Stimulated activated CD8-positive, alpha-beta memory T cell treated with anti-CD3 and anti-CD28 coated beads, Interleukin-4, amount 100 ng/mL, for 24 hours (primary cell): ENCODE measurements around the gene C1S.
"Not testable (repeated sequence)": the region's sequence is repeated elsewhere in the genome, so short reads cannot be mapped to it uniquely, and the experiment has no call there.

Experiments used
- DNase-seq: peaks from one replicate; pipeline ENCODE4 v3.0.0-alpha.2; 2020; ENCODE audit warnings: low read depth

Gene C1S

GRCh38 chr12:7046383-7047105 is 14.0 kb upstream of the C1S start:
- no peak for DNase-seq

DNA sequence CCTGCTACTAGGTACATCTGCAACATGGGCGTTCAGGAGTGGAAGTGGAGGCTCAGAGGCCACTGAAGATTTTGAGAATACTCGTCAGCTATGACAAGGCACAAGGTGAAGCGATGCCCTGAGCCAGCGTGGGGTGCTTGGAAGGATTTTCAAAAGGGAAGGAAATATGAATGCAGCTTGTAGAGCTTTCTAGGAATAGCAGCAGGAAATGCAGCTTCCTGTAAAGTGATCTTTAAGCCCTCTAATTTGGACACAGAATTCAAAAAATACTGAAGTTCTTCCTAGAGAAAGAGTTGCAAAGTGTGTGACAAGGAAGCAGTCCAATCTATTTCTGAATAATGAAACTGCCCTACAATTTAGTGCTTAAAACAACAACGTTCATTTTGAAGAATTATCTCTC is 13.2 kb upstream of the C1S start:
- no peak for DNase-seq

DNA sequence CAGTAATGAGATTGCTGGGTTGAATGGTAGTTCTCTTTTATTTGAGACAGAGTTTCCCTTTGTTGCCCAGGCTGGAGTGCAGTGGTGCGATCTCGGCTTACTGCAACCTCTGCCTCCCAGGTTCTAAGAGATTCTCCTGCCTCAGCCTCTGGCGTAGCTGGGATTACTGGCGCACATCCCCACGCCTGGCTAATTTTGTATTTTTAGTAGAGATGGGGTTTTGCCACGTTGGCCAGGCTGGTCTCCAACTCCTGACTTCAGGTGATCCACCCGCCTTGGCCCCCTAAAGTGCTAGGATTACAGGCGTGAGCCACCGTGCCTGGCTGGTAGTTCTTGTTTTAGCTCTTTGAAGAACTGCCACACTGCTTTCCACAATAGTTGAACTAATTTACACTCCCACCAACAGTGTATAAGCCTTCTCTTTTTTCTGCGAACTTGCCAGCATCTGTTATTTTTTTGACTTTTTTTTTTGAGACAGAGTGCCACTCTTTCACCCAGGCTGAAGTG is 11.0 kb upstream of the C1S start:
- not testable (repeated sequence) for DNase-seq

DNA sequence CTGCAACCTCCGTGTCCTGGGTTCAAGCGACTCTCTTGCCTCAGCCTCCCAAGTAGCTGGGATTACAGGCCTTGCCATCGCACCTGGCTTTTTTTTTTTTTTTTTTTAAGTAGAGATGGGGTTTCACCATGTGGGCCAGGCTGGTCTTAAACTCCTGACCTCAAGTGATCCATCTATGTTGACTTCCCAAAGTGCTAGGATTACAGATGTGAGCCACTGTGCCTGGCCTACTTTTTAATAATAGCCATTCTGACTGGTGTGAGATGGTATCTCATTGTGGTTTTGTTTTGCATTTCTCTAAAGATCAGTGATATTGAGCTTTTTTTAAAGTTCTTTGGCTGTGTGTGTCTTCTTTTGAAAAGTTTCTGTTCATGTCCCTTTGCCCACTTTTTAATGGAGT is 10.5 kb upstream of the C1S start:
- not testable (repeated sequence) for DNase-seq

GRCh38 chr12:7054925-7055324 is 5.6 kb upstream of the C1S start:
- DNase-seq: no peak

DNA sequence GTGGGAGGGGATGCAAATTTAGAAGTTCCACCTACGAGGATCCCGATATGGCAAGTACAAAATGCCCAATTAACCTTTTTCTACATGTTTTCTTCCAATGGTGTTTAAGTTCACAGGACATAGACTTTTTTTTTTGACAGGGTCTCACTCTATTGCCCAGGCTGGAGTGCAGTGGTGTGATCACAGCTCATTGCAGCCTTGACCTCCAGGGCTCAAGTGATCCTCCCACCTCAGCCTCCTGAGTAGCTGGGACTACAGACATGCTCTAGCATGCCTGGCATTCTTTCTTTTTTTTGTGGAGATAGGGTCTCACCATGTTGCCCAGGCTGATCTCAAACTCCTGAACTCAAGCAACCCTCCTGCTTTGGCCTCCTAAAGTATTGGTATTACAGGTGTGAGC is 4.8 kb upstream of the C1S start:
- not testable (repeated sequence) for DNase-seq

- no peak for DNase-seq
Measured at GRCh38 chr12:7058163-7058845, 2.2 kb upstream of the C1S start.

DNA sequence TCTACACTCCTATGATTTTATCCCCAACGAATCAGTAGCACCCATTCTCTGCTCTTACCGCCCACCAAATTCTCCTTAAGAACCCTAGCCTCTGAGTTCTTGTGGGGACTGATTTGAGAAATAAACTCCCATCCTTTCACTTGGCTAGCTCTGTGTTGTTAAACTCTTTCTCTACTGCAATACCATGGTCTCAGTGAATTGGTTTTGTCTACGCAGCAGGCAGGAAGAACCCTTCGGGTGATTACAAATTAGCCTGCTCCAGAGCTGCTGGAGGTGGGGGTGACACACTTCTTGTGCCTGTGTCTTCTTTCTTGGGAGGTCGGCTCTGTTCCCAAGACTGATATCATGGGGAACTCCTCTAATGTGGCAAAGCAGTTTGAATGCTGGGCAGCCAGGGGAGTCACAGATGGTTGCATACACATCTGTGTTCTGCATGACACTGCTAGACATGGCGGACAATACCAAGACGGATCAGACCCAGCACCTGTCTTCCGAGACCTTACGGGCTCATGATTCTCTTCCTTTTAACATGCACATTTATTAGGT is 1.6 kb upstream of the C1S start:
- DNase-seq: no peak

DNA sequence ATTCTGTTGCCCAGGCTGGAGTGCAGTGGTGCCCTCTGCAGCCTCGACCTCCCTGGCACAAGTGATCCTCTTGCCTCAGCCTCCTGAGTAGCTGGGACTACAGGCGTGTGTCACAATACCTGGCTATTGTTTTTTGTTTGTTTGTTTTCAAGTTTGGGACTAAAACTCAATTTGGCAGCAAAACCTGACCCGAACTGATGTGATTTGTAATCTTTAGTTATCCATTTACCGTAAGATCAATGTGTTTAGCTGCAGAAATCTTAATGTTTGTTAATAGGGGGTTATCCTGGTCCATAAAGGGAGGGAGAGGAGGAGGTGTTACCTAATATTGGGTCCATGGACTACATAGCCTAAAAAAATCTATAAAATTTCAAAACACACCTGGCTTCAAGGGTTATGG is 738 bp upstream of the C1S start:
- no peak for DNase-seq

GRCh38 chr12:7061138-7061537 is 620 bp downstream of the C1S start:
- no peak for DNase-seq

DNA sequence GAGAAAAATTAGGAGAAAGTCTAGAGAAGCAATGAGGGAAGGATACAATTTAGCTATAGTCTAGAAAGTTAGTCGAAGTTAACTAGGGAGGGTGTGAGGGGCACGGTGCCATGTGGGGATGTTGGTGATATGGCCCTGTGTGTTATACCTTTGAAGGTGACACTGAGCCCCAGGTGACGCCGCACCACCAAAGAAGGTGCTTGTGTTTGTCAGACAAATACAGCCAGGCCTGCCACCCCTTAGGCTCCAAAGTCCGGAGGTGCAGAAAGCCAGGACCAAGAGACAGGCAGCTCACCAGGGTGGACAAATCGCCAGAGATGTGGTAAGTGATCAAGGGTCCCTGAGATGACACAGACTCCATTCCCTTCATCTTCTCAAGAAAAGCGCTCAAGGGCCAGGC is 1.1 kb downstream of the C1S start:
- DNase-seq: no peak

- DNase-seq: no peak
Measured at GRCh38 chr12:7064516-7064915, 4.0 kb downstream of the C1S start.

GRCh38 chr12:7065073-7065623 is 4.6 kb downstream of the C1S start:
- no peak for DNase-seq

GRCh38 chr12:7066596-7066995 is 6.1 kb downstream of the C1S start:
- DNase-seq: no peak

- DNase-seq: no peak
Measured at GRCh38 chr12:7067096-7067495, 6.6 kb downstream of the C1S start.

DNA sequence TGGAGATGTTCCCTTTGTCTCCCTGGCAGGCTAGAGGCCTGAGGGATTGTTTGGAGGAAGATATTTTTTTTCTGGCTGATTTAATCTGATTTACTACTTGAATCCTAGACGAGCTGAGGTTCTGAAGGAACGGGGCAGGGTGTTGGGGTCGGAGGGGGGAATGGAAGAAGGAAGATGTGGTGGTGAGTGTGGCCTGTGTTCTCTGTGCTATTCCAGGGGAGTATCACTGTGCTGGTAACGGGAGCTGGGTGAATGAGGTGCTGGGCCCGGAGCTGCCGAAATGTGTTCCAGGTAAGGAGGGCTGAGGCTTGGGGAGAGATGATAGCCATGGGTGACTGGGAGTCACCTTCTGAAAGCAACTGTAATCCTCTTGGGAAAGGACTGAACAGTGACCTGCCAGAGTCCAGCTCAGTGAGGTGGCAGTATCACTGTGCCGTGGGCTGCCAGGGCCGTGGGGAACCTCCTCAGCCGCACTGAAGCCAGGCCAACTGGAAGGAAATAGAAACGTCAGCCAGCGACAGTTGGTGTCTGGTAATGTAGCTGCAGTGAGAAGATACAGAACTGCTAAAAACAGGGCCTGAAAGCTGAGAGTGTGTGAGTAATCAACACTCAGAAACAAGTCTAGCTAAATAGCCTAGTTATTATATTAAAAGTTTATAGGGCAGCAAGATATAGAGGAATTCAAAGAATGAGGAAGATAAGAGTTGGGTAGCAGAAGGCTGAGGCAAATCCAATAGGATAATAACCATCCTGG is 7.9 kb downstream of the C1S start:
- DNase-seq: no peak

DNA sequence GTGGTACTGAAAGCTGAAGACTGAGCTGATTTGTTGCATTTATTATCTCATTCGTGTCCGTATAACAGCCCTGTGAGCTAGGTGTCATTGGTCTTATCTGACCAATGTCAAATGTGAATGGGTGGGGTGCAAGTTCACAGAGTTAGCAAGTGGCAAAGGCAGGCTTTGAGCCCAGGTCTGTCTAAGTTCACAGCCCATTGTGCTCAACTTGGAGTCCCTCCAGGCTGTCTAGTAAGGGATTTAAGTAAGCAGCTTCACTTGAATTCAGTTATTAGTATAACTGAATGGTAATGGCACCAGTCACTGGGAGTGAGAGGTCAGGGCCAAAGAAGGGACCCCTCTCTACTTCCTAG is 8.5 kb downstream of the C1S start:
- no peak for DNase-seq

DNA sequence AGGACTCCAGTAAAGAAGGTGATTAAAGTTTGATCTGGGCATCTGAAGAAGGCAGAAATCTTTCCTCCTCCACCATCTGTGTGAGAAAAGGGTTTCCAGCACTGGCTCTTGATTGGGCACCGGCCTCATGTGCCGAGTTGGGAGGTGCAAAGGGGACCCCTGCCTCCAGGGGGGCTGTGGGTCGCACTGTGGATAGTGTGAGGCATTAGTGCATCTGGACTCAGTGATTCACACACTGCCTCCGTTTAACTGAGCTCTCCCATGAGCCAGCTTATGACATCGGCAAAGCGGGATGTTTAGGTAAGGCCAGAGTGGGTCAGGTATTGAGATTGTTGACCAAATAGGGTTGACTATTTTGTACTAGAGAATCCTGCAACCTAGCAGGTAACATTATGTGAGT is 8.9 kb downstream of the C1S start:
- no peak for DNase-seq

DNA sequence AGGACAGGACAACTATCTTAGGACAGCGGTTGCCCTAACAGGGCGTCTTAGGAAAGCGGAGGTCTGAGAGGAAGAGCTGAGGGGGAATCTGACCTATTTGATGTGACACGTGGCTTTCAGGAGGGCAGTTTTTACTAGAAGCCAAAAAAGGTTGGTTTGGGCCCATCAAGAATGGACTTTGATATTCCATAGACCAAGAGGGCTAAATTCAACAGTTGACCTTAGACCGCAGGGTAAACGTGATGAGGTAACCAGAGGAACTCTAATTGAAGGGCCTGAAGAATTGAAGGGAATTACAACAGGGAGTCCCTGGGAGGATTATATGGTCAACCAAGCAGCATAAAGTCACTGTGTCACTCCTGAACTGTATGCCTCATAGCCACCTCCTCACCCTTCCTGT is 11.5 kb downstream of the C1S start:
- DNase-seq: no peak

DNA sequence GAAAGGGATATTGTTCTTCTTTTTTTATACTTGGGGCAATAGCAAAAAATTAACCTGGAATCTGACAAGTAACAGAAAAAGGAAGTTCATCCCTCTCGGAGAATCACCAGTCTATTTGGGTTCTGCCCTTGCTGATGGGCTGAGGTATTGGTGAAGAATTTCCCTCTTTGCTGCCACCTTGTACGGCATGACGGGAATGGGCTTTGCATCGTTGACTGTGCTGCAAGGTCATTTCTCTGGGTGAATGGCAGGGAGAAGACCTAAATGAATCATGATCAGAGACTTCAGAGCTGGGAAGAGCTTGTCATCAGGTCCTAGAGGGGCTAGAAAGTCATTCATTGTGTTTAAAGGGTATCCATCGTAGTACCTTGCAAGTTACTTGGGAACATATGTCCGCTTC is 12.0 kb downstream of the C1S start:
- DNase-seq: no peak

DNA sequence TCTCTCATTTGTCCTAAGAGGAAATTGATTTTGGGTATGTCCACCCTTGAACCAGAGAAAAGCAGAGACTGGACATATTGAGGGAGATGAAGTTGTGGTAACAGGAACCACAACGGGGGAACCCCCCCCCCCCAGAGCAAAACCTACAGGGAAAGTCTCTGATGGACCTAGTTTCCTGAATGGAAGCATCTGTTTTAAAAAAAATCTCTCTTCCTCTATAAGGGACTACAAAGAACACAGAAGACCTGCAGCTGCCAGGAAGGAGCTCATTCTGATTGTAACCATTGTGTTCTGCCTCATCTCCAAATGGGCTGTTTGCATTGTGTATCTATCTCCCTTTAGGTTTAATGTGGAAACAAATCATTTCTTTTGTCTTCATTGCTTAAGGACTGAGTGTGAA is 13.4 kb downstream of the C1S start:
- no peak for DNase-seq

- DNase-seq: no peak
Measured at GRCh38 chr12:7075518-7075917, 15.0 kb downstream of the C1S start.

- no peak for DNase-seq
Measured at GRCh38 chr12:7075939-7076338, 15.4 kb downstream of the C1S start.
